CD14-positive monocyte (primary cell): ENCODE results near the gene GRIN1. TPM values are rescaled to one million over a fixed set of nuclear protein-coding genes. Genes with fewer than 3 reads are reported as not detected.

Experiments
- DNase-seq, 3 donors: peaks; one replicate each; pipeline ENCODE4 v3.0.0-alpha.2; 2011 to 2022
- H2AFZ ChIP-seq: 2 replicates; pipeline ENCODE4 v1.6.0; 2012; ENCODE audit warnings: mild to moderate bottlenecking, low read depth, low read length, inconsistent platforms; ENCODE audit not compliant: insufficient read depth, poor library complexity, severe bottlenecking
- H3K27ac ChIP-seq, 2 donors: 1 replicate in 1 of 2; 2 replicates in 1 of 2; pipeline ENCODE4 v1.5.1; 2012 to 2013; ENCODE audit warnings: low read length in 2 of 2, control low read depth in 1 of 2, inconsistent platforms in 1 of 2, low read depth in 1 of 2, mild to moderate bottlenecking in 1 of 2
- H3K27me3 ChIP-seq, 2 donors: one replicate each; pipeline versions ENCODE4 v1.6.0 to v1.6.1; 2011 to 2013; ENCODE audit warnings: low read length in 2 of 2; ENCODE audit not compliant: control insufficient read depth in 2 of 2, insufficient read depth in 2 of 2
- H3K36me3 ChIP-seq, 2 donors: replicated peaks in 1 of 2; 1 replicate in 1 of 2; 2 replicates in 1 of 2; pipeline versions ENCODE4 v1.5.1 to v1.6.1; 2012 to 2013; ENCODE audit warnings: low read length in 2 of 2, control low read depth in 1 of 2, inconsistent platforms in 1 of 2, mild to moderate bottlenecking in 1 of 2; ENCODE audit not compliant: insufficient read depth in 2 of 2, control insufficient read depth in 1 of 2
- H3K4me1 ChIP-seq, 2 donors: 1 replicate in 1 of 2; 2 replicates in 1 of 2; pipeline versions ENCODE4 v1.5.1 to v1.6.1; 2012 to 2013; ENCODE audit warnings: low read length in 2 of 2, control low read depth in 1 of 2, inconsistent platforms in 1 of 2, mild to moderate bottlenecking in 1 of 2, moderate library complexity in 1 of 2; ENCODE audit not compliant: insufficient read depth in 2 of 2, control insufficient read depth in 1 of 2
- H3K4me2 ChIP-seq: replicated peaks from 2 replicates; pipeline ENCODE3; 2012; ENCODE audit warnings: low read length, moderate library complexity, mild to moderate bottlenecking; ENCODE audit not compliant: poor library complexity, severe bottlenecking; ENCODE audit errors: extremely low read depth
- H3K4me3 ChIP-seq, 3 experiments: fragments of 200-600 bp in 1 of 3; sonication (generic) in 1 of 3; replicated peaks in 1 of 3; 1 replicate in 2 of 3; 2 replicates in 1 of 3; pipeline ENCODE4 v1.5.1; 2011 to 2013; ENCODE audit warnings: low read length in 3 of 3, mild to moderate bottlenecking in 3 of 3, control low read depth in 2 of 3, low read depth in 2 of 3, inconsistent platforms in 1 of 3, moderate library complexity in 1 of 3
- H3K79me2 ChIP-seq: 2 replicates; pipeline ENCODE4 v1.6.0; 2012; ENCODE audit warnings: mild to moderate bottlenecking, control low read depth, inconsistent platforms, low read length, moderate library complexity; ENCODE audit not compliant: insufficient read depth
- H3K9ac ChIP-seq: 2 replicates; pipeline ENCODE4 v1.6.0; 2017; ENCODE audit warnings: low read length, mild to moderate bottlenecking; ENCODE audit not compliant: insufficient read depth, poor library complexity, severe bottlenecking
- H3K9me3 ChIP-seq, 2 donors: replicated peaks in 1 of 2; 1 replicate in 1 of 2; 2 replicates in 1 of 2; pipeline versions ENCODE4 v1.5.1 to v1.6.1; 2012 to 2013; ENCODE audit warnings: low read length in 2 of 2, control low read depth in 1 of 2; ENCODE audit not compliant: control insufficient read depth in 1 of 2, insufficient read depth in 1 of 2
- H4K20me1 ChIP-seq: 2 replicates; pipeline ENCODE4 v1.6.0; 2012; ENCODE audit warnings: mild to moderate bottlenecking, low read length, control low read depth, moderate library complexity; ENCODE audit not compliant: insufficient read depth
- H3K27ac Mint-ChIP-seq, 7 donors: one replicate each; pipeline ENCODE4 v1.8.0; 2020; ENCODE audit warnings: mild to moderate bottlenecking in 7 of 7, mixed read lengths in 7 of 7, moderate library complexity in 6 of 7, inconsistent platforms in 2 of 7
- H3K27me3 Mint-ChIP-seq, 3 donors: one replicate each; pipeline ENCODE4 v1.8.0; 2021 to 2022; ENCODE audit warnings: low read depth in 3 of 3, mild to moderate bottlenecking in 3 of 3, mixed read lengths in 3 of 3, moderate library complexity in 3 of 3, inconsistent platforms in 1 of 3
- H3K36me3 Mint-ChIP-seq, 2 donors: one replicate each; pipeline ENCODE4 v1.8.0; 2020; ENCODE audit warnings: mixed read lengths in 2 of 2, inconsistent platforms in 1 of 2, mild to moderate bottlenecking in 1 of 2
- H3K4me1 Mint-ChIP-seq: one replicate; pipeline ENCODE4 v1.8.0; 2020; ENCODE audit warnings: mild to moderate bottlenecking, mixed read lengths
- H3K4me3 Mint-ChIP-seq, 2 donors: one replicate each; pipeline ENCODE4 v1.8.0; 2020; ENCODE audit warnings: mild to moderate bottlenecking in 2 of 2, mixed read lengths in 2 of 2, moderate library complexity in 1 of 2
- H3K9me3 Mint-ChIP-seq, 7 donors: one replicate each; pipeline ENCODE4 v1.8.0; 2020 to 2022; ENCODE audit warnings: mixed read lengths in 7 of 7, mild to moderate bottlenecking in 6 of 7, moderate library complexity in 6 of 7, inconsistent platforms in 2 of 7
- WGBS: methylation state at CpG from one replicate; pipeline ENCODE4 v1.1.5; 2013; ENCODE audit warnings: missing lambda C conversion rate; ENCODE audit not compliant: insufficient coverage; 5-methylcytosine and 5-hydroxymethylcytosine counted together
- intact Hi-C, 2 donors: fragments of 100-400 bp; cut with micrococcal nuclease; formaldehyde crosslinking; loops; one replicate each; pipeline versions ENCODE4 v1.15.0 to v1.15.1; 2023
- polyA plus RNA-seq, 3 donors: library from polyadenylated mRNA; depleted of rRNA in 1 of 3; unstranded in 2 of 3; stranded (reverse) in 1 of 3; fragments of 300-500 nt in 2 of 3; fragments of >200 nt in 1 of 3; fragmentation: Illumina TruSeq in 2 of 3; gene quantifications; 1 replicate in 2 of 3; 2 replicates in 1 of 3; pipeline ENCODE4 v1.2.3, GENCODE V29; 2012 to 2021
- TF ChIP-seq, protein P1 (sequence below): fragments of 200-600 bp; IDR thresholded peaks from one replicate; pipeline ENCODE4 v1.8.0; 2022; ENCODE audit warnings: antibody characterized with exemption, mild to moderate bottlenecking

GRIN1 gene
- polyA plus RNA-seq, 3 donors: not detected

DNA sequence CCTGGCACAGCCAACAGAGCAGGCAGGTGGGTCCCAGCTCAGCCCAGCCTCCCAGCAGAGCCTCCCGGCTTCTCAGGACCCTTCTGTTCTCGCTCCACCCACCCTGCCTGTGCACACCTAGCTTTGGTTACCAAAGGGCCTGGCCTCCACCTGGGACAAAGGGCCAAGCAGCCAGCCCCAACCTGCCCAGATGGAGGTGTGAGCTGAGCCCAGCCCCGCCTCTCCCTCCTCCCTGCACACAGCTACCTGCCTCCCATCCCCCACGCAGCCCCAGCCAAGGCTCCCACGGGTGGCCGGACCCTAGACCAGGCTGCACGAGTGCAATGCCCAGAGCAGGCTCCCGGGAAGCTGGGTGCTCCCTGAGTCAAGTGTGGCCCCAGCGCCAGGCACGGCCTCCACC, 56.0 kb downstream of the GRIN1 start:
- Mint-ChIP-seq H3K4me3 (no peak overlapping the region), H3K4me1 (peaks cover 20% of the 10 kb centered on the region), H3K36me3 (peaks cover 5 to 25% of the 10 kb centered on the region in 2 donors), H3K27ac (no peak overlapping the region), H3K27me3 (peaks cover 0 to 4% (median 0%) of the 10 kb centered on the region in 3 donors), H3K9me3 (peaks cover 0 to 2% (median 0%) of the 10 kb centered on the region in 7 donors)
- Histone ChIP-seq H3K36me3 (peaks cover 17 to 20% of the 10 kb centered on the region in 2 donors), H3K4me3 (no peak overlapping the region), H3K27ac (no peak overlapping the region), H3K79me2 (peaks cover 22% of the 10 kb centered on the region), H3K4me1 (peaks cover 22 to 30% of the 10 kb centered on the region in 2 donors), H3K4me2 (no peak overlapping the region), H4K20me1 (peaks cover 38% of the 10 kb centered on the region), H3K9me3 (no peaks in the 10 kb centered on the region), H2AFZ (no peak overlapping the region), H3K9ac (no peak overlapping the region), H3K27me3 (peaks cover 0 to 4% of the 10 kb centered on the region in 2 donors)
- TF ChIP-seq, protein P1, sequence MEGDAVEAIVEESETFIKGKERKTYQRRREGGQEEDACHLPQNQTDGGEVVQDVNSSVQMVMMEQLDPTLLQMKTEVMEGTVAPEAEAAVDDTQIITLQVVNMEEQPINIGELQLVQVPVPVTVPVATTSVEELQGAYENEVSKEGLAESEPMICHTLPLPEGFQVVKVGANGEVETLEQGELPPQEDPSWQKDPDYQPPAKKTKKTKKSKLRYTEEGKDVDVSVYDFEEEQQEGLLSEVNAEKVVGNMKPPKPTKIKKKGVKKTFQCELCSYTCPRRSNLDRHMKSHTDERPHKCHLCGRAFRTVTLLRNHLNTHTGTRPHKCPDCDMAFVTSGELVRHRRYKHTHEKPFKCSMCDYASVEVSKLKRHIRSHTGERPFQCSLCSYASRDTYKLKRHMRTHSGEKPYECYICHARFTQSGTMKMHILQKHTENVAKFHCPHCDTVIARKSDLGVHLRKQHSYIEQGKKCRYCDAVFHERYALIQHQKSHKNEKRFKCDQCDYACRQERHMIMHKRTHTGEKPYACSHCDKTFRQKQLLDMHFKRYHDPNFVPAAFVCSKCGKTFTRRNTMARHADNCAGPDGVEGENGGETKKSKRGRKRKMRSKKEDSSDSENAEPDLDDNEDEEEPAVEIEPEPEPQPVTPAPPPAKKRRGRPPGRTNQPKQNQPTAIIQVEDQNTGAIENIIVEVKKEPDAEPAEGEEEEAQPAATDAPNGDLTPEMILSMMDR: no peak
- 97% methylated on average over 8 of the region's 10 CpGs for WGBS
- DNase-seq: no peak
- intact Hi-C loops: no loop called here

DNA sequence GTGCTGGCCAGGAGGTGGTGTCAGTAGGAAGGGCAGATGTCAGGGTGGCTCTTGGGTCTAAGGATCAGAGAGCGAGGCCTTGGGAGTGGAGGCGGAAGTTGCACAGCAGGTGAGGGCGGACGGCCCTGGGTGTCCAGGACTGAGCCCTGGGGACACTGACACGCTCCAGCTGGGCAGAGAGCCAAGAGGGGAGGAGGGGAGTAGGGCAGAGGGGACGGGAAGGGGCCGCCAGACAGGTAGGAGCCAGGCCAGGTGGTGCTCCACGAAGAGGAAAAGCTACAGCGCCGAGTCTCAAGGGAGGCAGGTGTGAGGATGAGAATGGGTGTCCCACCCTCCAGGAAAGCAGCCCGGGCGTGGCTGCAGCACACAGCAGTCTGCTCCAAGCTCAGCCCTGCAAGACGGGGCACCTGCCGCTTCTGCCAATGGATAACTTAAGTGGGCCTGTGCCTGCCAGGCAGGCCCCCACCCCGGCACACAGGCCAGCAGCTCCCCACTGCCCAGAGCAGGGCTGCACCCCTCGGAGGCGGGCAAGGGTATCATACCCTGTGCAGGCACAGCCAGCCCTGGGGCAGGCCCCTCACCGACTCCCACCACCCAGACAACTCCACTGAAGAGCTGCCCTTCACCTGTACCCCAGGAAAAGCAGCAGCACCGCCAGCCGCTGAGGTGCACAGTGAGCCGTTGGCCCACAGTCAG, 56.7 kb downstream of the GRIN1 start:
- Mint-ChIP-seq H3K4me1 (peaks cover 16% of the 10 kb centered on the region), H3K9me3 (no peaks in the 10 kb centered on the region), H3K27me3 (peaks cover 0 to 4% (median 0%) of the 10 kb centered on the region in 3 donors), H3K27ac (no peak overlapping the region), H3K36me3 (peaks cover 2 to 19% of the 10 kb centered on the region in 2 donors), H3K4me3 (no peak overlapping the region)
- H2AFZ ChIP-seq: no peak overlapping the region
- H3K27me3 ChIP-seq: peaks cover 0 to 4% of the 10 kb centered on the region in 2 donors
- peaks cover 14% of the 10 kb centered on the region for H3K79me2 ChIP-seq
- H3K4me1 ChIP-seq: peaks cover 18 to 24% of the 10 kb centered on the region in 2 donors
- no peak overlapping the region for H3K4me2 ChIP-seq
- H3K27ac ChIP-seq: no peak overlapping the region
- peaks cover 14% of the 10 kb centered on the region in 2 donors for H3K36me3 ChIP-seq
- no peak overlapping the region for H3K9ac ChIP-seq
- intact Hi-C loops: no loop called here
- TF ChIP-seq, protein P1: no peak
- DNase-seq: no peak
- H3K9me3 ChIP-seq: no peaks in the 10 kb centered on the region
- H3K4me3 ChIP-seq: no peak overlapping the region
- WGBS: 97% methylated on average over 20 of the region's 21 CpGs
- H4K20me1 ChIP-seq: peaks cover 31% of the 10 kb centered on the region
